GM21528 (cell line): ENCODE measurements around the gene TYMS.
A peak's percentile ranks its signal among the peaks of the same experiment; 100 is the strongest.

Experiments used
- ATAC-seq: cut with Tn5 transposase; IDR thresholded peaks from one replicate; pipeline ENCODE4 v1.9.1; 2021; ENCODE audit warnings: mild to moderate bottlenecking, moderate library complexity; ENCODE audit not compliant: unreplicated experiment, low FRiP score

TYMS gene

DNA sequence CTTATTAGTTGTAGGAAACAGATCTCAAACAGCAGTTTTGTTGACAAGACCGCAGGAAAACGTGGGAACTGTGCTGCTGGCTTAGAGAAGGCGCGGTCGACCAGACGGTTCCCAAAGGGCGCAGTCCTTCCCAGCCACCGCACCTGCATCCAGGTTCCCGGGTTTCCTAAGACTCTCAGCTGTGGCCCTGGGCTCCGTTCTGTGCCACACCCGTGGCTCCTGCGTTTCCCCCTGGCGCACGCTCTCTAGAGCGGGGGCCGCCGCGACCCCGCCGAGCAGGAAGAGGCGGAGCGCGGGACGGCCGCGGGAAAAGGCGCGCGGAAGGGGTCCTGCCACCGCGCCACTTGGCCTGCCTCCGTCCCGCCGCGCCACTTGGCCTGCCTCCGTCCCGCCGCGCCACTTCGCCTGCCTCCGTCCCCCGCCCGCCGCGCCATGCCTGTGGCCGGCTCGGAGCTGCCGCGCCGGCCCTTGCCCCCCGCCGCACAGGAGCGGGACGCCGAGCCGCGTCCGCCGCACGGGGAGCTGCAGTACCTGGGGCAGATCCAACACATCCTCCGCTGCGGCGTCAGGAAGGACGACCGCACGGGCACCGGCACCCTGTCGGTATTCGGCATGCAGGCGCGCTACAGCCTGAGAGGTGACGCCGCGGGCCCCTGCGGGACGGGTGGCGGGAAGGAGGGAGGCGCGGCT is at the start of gene TYMS:
Gene TYMS, plus strand, starts transcription at position 343 of the 690 bp plus-strand sequence. Its CDS starts 90 bp downstream, at position 433.
- peak; percentile 54 for ATAC-seq

DNA sequence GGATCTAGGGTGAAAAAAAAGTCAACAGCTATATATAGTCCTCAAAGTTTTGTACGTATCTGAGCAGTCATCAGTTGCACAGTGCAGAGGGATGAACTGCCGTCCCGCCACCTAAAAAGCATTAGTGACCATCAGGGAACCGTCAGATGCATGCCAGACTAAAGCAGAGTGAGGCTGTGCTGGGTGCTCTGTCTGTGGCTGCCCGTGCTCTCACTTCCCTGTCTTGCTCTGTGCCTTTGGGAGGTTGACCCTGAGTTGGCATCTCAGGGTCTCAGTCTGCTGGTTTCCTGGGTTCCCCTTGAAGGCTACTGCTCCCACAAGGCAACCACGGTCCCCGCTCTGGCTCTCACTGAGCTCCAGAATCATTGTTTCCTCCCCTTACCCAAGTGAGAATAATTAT is 49.5 kb upstream of the TYMS start:
- ATAC-seq: no peak

DNA sequence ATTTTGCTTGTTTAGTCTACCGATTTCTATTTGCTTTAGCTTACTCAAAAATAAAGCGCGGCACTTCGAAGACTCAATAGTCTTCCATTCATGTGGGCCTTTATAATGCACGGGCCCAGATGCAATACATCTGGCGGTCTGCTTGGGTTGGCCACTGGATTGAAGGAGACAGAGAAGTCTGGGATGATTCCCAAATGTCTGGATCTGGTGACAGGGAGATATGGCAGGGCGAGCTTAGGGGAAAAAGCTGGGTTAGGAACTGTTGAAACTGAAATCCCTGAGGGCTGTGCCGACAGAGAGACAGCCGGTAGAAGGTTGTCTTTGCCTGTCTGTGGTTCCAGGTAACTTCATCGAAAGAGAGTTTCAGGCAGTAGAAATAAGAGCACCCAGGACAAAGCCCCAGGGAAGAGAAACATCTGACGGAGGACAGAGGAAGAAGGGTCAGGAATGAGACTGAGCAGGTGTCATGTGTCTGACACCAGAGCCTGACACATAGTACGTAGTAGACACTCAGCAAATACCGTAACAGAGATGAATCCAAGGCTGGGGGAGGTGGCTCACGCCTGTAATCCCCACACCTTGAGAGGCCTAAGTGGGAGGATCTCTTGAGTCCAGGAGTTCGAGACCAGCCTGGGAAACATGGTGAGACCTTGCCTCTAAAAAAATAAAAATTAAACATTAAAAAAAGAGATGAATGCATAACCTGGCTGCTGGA is 47.1 kb upstream of the TYMS start:
- no peak for ATAC-seq

DNA sequence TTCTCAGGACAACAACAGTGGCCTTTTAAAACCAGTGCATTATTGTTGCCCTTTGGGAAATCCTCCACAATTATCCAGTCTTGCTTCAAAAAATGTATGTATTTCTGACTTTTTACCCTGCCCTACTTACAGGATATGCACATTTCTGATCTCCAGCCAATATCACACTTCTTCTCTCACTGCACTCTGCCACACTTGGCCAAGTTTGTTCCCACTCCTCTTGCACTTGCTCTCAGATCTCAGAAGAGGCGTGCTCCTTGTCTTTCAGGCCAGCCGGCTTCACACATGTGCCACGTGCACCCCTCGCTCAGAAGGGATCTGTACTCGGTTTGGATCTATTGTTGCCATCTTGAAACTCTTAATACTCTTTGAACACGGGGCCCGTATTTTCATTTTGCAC is 45.3 kb upstream of the TYMS start:
- ATAC-seq: no peak

DNA sequence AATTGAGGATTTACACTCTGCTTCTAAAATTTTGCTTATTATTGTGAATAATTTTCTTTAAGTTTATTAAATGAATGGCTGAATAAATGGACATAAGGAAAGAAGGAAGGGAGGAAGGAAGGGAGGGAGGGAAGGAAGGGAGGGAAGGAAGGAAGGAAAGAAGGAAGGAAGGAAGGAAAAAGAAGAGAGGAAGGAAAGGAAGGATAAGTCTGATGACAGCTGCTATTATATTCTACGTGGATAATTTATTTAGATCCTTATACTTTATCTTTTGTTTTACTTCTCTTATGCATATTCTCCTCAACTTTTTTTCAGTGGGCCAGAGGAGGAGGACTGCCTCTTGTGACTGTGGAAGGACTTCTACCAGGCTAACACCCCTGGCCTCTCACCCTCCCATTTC is 43.3 kb upstream of the TYMS start:
- ATAC-seq: no peak

DNA sequence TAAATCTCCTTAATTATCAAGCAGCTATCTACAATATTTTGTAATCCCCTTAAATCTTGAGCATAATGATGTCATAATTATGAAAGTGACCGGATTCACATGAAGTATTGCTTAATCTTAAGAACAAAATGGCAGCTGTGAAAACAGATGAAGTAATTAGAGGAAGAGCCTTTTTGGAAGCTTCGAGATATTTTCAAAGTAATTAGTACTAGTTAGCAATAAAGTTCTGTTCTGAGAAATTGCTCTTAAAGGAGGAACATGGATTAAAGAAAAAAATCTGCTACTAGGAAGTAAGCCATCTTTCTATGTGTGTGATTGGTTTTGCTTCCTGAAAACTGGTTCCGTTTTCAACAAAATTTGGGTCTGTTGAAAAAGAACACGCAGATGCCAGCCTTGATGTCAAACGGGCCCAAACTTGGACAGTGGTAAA is 42.3 kb upstream of the TYMS start:
- ATAC-seq: no peak

DNA sequence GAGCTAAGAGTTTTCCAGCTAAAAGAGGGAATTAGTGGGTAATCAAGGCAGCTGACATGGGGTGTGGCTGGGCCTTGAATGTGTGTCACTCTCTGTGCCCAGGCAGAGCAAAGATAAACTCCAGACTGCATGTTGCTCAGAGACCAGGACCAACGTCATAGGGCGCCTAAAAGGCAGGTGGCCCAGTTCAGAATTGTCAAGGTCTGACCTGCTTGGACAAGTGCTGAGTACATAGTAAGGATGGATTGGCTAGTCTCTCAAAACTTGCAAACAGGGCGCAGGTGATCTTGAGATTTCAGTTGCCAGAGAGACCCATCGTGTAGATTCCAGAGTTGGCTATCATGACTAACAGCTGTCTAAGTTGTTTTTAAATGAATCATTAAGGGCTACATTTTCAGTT is 41.7 kb upstream of the TYMS start:
- ATAC-seq: no peak

DNA sequence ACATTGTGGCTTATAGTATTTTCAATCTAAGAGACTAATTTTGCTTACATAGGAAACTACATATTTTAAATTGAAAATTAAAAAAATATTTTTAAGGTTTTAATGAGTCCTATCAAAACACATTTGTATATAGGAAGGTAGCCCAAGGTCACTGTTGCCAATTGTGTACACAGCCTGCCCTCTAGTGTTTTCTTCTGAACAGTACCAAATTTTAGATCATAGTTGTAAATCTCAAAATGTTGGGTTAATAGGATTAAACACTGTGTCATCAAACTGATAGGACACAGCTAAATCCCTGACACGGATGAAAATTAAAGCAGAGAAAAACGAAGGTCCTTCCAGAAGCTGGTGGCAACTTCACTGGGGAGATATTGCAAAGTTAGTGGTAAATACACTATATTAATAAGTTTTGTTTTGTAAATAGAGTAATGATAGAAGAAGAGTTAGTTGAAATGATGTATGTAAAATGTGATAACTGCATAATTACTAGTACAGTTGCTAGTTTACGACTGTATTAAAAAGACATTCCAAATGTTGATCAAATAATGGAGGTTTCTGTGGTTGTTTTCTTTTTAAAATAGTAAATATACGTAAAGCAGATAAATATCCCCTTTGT is 41.0 kb upstream of the TYMS start:
- no peak for ATAC-seq

DNA sequence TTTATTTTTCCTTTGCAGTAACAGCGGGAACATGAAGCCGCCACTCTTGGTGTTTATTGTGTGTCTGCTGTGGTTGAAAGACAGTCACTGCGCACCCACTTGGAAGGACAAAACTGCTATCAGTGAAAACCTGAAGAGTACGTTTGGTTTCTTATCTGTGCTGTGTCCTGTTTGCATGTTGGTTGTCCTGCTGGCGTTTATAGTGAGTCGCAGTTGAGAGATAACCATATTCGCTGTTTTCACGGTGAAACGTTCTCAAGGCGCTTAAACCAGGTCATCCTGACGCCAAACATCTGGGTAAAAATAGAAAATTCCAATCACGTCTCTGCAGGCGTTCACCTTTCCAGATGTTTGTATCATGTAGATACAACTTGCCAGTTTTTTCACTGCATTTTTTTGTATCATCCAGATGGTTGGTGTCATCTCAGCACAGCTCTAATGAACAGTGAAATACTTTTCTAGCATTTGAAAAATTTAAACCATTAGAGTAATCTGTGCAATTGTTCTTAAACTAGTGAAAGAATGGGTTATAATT is 39.4 kb upstream of the TYMS start:
- no peak for ATAC-seq

DNA sequence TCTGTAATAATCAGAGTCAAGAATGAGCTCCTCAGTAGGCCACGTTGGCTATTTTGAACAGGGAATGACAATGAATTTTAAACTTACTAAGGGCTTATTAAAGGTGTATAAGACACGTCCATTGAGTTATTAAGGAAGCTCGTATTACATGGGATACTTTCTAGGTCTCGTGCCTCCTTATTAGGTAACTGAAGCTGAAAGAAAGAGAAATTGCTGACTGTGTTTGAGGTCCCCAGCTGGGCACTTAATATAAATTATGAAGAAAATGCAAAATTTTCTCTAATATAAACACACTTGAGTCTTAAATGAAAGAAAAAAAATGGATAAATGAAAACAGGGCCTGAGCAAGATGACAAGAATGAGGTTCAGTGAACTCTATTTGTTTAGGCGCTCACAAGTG is 38.8 kb upstream of the TYMS start:
- no peak for ATAC-seq

DNA sequence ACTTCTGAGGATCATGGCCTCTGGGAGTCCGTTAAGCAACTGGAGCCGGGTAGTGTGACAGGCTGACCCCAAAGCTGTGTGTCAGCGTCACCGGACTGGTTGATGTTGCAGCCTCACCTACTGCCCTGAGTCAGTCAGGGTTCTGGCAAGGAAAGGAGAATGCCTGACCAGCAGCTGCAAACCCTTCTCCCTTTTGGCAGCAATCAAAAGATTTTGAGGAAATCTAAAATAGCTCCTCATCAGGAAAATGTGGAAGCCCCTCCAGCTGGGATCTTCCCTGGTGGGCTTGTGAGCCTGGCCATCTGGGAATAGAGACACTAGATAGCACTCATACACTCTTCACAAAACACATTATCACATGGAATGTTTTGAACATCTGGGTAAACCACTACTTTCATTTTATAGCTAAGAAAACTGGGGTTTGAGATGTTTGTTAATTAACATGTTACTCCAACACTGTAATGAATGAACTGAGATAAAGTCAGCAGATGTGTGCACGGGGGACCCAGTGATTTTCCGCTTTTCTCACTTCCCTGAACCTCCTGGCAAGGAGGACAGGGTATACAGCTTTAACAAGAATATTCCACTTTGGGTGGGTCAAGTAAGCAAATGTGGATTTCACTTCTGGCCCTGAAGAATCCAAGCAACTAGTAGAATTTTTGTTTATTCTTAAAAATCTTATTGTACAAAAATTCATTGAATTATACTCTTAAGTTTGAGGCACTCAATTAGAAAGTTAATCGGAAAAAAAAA is 36.0 kb upstream of the TYMS start:
- ATAC-seq: no peak

DNA sequence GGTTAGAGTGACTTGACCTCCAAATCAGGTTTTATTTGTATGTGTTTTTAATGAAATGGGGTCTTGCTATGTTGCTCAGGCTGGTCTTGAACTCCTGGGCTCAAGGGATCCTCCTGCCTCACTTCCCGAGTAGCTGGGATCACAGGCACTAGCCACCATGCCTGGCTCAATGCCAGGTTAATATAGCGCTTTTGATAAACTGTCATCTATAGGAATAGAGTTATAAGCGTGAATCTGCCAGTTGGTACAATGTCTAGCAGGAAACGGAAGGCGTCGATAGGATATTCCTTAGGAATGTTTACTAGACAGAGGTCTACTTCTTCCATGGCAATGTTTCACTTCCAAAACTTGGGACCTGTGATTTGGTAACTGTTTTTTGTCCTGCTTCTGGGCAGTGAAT is 35.2 kb upstream of the TYMS start:
- no peak for ATAC-seq

DNA sequence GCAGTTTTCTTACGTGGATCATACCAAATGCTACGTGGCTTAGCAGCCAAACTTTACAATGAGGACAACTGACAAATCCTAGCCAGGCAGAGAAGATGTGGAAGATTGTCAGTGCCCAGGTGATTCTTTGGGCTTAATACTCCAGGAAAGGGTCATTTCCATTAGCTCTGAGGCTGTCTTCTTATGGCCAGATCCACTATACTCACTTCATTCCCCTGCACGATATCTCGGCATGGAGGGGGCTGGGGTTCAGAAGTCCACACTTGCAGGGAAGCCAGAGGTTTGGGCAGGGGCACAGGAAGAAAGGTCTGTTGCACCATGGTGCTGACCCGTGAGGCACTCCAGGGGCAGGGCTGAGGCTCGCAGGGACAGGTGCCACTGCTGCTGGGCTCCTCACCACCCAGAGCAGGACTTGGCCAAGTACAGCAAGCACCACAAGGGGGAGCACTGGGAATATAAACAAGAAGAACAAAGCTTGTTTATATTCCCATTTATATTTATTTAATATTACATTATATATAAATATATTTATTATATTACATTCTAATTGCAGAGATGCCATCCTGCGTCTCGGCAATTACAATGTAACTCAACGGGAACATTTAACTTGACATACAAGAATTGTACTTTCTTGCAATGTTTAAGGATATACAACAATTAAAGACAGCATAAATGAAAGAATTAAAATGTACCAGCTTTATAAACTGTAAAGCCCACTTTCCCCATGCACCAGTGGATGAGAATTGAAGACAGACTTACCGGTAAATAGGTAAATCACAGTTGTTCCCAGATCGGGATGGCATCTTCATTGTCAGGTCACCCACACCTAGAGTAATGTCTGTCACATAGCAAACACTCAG is 33.5 kb upstream of the TYMS start:
- ATAC-seq: no peak

DNA sequence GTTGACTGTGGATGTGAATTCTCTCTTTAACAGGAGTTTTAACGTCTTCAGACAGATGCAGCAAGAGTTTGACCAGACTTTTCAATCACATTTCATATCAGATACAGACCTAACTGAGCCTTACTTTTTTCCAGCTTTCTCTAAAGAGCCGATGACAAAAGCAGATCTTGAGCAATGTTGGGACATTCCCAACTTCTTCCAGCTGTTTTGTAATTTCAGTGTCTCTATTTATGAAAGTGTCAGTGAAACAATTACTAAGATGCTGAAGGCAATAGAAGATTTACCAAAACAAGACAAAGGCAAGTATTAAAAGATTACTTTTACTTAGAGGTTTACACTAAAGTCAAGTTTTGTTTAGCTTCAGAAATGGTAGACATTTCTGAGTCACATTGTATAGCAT is 30.2 kb upstream of the TYMS start:
- no peak for ATAC-seq

DNA sequence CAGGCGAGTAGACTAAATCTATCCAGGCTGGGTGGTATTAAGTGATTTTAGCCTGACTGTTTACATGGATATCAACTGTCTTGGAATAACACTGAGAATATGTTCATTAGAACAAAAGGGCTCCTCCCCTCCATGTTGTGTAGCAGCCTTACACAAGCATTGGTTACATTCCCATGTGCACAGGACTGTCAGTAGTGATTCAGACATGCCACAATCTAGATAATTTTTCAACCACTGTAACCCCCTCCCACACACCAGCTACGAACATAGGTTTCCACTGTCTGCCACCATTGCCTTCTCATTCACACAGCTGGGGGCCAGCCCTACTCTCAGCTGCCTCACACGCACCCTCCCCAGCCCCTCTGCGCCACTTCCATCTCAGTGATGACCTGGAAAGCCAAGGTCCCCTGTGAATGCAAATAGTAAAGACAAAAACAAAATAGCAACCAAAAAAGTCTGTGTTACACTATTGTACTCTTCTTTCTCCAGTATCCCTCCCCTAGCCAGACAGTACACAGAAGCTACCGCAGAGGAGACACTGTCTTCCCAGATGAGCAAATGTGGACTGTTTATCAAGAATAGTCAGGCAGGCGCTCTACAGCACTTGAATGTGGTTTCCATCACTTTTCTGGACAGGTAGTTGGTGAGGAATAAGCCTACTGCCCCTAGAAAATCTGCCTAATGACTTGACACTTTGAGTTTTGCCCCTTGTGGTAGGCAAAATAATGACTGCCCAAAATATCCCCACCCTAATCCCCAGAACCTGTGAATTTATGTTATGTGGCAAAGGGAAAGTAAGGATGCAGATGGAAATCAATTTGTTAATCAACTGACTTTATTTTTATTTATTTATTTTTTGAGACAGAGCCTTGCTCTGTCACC is 27.9 kb upstream of the TYMS start:
- ATAC-seq: no peak

DNA sequence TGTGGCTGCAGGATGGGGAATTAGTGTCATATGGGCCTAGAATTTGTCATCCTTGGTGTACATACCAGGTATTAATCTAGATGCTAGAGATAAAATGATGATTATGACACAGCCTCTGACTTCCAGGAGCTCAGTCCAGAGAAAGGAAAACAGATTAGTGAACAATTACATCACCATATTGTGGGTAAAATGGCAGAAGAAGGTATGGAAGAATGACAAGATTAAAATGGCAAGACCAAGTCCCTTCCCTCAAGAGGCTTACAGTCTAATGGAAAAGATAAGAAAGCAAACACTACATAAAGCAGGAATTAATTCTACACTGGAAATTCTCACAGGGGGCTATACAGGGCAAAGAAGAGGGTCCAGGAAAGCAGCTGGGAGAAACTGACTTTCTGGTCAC is 25.9 kb upstream of the TYMS start:
- ATAC-seq: no peak

DNA sequence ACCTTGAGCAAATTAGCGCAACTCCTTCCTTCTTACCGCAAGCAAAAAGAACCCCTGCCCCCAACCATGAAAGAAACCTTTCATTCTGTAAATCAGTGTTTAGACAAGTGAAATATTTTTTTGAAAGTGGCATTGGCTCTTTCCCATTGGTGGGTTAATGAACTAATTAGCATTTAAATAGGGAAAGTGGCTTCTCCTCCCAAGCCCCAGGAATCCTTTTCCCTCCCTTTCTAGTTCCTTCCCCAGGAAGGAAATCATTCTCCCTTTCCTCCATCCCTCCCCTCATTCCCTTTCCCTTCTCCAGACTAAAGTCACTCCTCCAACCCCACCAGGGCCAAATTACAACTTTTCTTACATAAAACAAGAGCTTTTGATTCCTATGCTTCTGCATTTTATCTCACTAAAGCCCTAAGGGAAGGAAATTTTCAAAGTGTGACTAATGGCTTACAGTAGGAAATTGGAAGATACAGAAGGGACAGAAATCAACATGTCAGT is 22.9 kb upstream of the TYMS start:
- no peak for ATAC-seq

DNA sequence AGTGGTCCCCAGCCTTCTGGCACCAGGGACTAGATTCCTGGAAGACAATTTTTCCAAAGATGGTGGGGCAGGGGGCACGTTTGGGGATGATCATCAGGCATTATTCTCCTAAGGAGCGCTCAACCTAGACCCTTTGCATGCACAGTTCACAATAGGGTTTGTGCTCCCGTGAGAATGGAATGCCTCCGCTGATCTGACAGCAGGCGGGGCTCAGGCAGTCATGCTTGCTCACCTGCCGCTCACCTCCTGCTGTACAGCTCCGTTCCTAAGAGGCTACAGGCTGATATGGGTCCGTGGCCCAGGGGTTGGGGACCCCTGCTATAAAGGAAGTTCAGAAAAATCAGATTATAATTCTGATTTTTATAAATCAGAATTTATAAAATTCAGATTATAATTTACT is 22.3 kb upstream of the TYMS start:
- ATAC-seq: no peak

DNA sequence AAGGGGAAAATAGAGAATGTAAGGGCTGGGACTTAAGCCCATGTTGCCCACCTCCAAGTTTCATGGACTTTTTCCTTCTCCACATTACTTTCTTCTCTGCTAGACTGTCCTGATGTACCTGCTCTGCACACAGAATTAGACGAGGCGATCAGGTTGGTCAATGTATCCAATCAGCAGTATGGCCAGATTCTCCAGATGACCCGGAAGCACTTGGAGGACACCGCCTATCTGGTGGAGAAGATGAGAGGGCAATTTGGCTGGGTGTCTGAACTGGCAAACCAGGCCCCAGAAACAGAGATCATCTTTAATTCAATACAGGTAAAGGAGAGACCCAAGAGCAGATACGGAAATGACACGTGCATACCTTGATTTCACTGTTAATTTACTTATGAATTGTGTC is 16.2 kb upstream of the TYMS start:
- ATAC-seq: no peak
